ENCODE results near the gene MYO18A.

GRCh38 chr17:29069526-29070041 is 110.6 kb downstream of the MYO18A start:
- TF ChIP-seq CTCF (IDR thresholded peaks at IDR 0.05; ENCODE audit: poor library complexity) (no peak), EZH2 (IDR thresholded peaks at IDR 0.05; ENCODE audit: borderline replicate concordance) (no peak)
